PFSK-1 (cell line): ENCODE results near the gene RBM20.

Experiments
- FOXP2 ChIP-seq: optimal IDR thresholded peaks from 2 replicates; pipeline ENCODE3; 2011; ENCODE audit warnings: borderline replicate concordance, control low read depth, inconsistent platforms; ENCODE audit not compliant: insufficient read depth; ENCODE audit errors: extremely low read length, extremely low read depth
- POLR2AphosphoS5 ChIP-seq: IDR thresholded peaks from 2 replicates; pipeline ENCODE4 v1.6.1; 2012; ENCODE audit warnings: low read depth, mild to moderate bottlenecking, control low read depth, low read length, moderate library complexity
- SIN3A ChIP-seq: IDR thresholded peaks from 2 replicates; pipeline ENCODE4 v1.6.1; 2012; ENCODE audit warnings: mild to moderate bottlenecking, low read length, moderate library complexity, borderline replicate concordance; ENCODE audit not compliant: insufficient read depth
- TAF1 ChIP-seq: IDR thresholded peaks from 2 replicates; pipeline ENCODE4 v1.6.1; 2012; ENCODE audit warnings: low read length, control low read depth, borderline replicate concordance; ENCODE audit not compliant: insufficient read depth
- TF ChIP-seq, protein P1 (sequence below), 2 experiments: IDR thresholded peaks; 2 replicates each; pipeline versions ENCODE4 v1.6.1 to v1.8.0; 2011 to 2012; ENCODE audit warnings: low read depth in 2 of 2, low read length in 2 of 2, control low read depth in 1 of 2, inconsistent platforms in 1 of 2, mild to moderate bottlenecking in 1 of 2, moderate library complexity in 1 of 2; ENCODE audit not compliant: insufficient read depth in 1 of 2

The RBM20 gene

DNA sequence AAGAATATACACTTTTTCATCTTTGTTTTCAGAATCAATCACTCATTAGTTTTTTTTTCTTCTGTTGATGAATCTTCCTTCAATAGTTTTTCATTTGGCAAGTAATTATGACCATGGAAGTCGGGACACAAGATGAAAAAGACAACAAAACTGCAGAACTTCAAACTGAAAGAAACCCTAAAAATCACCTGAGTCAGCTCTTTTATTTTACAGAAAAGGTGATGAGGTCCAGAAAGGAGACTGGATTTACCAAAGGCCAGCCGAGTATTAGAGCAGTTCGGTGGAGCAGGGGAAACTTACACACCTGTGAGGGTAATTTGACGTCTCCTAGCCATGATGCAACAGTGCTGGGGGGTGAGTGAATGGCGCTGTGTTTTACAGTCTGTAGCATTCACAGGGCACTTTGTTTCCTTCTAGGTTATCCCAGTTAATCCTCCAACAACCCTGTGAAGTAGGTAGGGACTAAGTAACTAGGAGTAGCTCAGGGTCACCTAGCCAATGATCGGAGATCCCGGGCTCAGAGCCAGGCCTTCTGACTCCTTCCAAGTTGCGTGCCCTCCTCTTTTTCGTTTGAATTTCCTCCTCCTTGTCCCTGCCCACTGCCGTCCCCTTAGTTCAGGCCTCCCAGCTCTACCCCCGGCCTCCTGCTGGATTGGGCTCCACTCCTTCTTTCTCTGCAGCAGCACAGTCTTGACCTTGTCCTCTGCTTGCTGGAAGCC is 14.0 kb downstream of the RBM20 start:
- no peak for TF ChIP-seq TAF1
- TF ChIP-seq FOXP2 = no peak
- TF ChIP-seq SIN3A = no peak
- TF ChIP-seq, protein P1, sequence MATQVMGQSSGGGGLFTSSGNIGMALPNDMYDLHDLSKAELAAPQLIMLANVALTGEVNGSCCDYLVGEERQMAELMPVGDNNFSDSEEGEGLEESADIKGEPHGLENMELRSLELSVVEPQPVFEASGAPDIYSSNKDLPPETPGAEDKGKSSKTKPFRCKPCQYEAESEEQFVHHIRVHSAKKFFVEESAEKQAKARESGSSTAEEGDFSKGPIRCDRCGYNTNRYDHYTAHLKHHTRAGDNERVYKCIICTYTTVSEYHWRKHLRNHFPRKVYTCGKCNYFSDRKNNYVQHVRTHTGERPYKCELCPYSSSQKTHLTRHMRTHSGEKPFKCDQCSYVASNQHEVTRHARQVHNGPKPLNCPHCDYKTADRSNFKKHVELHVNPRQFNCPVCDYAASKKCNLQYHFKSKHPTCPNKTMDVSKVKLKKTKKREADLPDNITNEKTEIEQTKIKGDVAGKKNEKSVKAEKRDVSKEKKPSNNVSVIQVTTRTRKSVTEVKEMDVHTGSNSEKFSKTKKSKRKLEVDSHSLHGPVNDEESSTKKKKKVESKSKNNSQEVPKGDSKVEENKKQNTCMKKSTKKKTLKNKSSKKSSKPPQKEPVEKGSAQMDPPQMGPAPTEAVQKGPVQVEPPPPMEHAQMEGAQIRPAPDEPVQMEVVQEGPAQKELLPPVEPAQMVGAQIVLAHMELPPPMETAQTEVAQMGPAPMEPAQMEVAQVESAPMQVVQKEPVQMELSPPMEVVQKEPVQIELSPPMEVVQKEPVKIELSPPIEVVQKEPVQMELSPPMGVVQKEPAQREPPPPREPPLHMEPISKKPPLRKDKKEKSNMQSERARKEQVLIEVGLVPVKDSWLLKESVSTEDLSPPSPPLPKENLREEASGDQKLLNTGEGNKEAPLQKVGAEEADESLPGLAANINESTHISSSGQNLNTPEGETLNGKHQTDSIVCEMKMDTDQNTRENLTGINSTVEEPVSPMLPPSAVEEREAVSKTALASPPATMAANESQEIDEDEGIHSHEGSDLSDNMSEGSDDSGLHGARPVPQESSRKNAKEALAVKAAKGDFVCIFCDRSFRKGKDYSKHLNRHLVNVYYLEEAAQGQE (IDR thresholded peaks at IDR 0.05; ENCODE audit: insufficient read depth in 1 of 2, low read depth in 2 of 2, low read length in 2 of 2) = no peak

DNA sequence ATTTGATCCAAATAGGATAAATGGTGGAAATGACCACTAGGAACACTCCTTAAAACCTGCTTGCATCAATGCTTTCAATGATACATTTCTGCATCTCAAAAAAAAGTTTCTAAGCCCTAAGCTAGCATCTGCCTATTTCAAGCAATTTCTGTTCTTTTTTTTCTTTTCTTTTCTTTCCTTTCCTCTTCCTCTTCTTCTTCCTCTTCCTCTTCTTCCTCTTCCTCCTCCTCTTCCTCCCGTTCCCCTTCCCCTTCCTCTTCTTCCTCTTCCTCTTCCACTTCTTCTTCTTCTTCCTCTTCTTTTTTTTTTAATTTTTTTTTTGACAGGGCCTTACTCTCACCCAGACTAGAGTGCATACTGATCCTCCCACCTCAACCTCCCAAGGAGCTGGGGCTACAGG is 15.4 kb downstream of the RBM20 start:
- TF ChIP-seq FOXP2 (no peak), TAF1 (no peak), SIN3A (no peak), POLR2AphosphoS5 (no peak)
- TF ChIP-seq, protein P1 (IDR thresholded peaks at IDR 0.05; ENCODE audit: insufficient read depth in 1 of 2, low read depth in 2 of 2, low read length in 2 of 2) = no peak

DNA sequence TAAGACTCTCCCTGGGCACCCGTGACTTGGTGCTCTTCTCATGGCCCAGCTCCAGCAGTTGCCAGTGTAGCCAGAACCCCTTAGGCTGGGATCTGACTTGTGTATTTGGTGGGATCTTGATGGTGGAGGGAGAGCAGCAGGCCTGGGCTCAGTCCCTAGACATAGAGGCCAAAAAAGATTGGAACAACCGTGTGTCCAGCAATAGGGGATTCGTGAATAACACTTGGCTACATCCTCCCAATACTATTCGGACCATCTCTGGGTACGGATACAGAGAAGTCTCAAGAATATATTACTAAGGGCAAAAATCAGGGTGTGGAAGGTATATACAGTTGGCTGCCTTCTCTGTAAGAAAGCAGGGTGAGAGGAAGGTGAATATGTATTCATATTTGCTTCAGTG is 17.2 kb downstream of the RBM20 start:
- TF ChIP-seq SIN3A (no peak), TAF1 (no peak), POLR2AphosphoS5 (no peak), FOXP2 (no peak)
- TF ChIP-seq, protein P1 (IDR thresholded peaks at IDR 0.05; ENCODE audit: insufficient read depth in 1 of 2, low read depth in 2 of 2, low read length in 2 of 2) = no peak

DNA sequence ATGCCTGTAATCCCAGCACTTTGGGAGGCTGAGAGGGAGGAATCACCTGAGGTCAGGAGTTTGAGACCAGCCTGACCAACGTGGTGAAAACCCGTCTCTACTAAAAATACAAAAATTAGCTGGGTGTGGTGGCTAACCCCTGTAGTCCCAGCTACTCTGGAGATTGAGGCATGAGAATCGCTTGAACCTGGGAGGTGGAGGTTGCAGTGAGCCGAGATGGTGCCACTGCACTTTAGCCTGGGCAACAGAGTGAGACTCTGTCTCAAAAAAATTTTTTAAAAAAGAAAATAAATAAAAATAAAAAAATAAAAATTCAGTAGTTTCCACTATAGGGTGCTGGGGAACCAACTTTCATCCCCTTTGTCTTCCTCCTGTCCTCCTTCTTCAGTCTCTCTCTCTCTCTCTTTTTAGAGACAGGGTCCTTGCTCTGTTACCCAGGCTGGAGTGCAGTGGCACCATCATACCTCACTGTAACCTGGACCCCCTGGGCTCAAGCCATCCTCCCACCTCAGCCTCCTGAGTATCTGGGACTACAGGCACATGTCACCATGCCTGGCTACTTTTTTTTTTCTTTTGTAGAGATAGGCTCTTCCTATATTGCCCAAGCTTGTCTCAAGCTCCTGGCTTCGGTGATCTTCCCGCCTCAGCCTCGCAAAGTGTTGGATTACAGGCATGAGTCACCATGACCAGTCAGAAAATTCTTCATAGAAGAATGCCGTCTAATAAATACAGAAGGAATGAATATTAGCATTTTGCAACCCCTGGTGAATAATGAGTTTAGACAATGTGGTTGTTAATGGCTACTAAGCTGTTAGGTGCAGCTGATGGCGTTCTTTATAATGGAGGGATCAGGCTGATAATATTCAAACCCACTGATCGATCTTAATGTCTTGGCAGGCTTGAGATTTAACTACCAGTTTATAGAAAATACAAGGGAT is 20.6 kb downstream of the RBM20 start:
- TF ChIP-seq SIN3A = no peak
- TF ChIP-seq POLR2AphosphoS5 = no peak
- no peak for TF ChIP-seq FOXP2
- TF ChIP-seq, protein P1 (IDR thresholded peaks at IDR 0.05; ENCODE audit: insufficient read depth in 1 of 2, low read depth in 2 of 2, low read length in 2 of 2) = no peak
- no peak for TF ChIP-seq TAF1
